NK-92 treated with Interleukin-12 subunit alpha and Interleukin-12 subunit beta, amount 100 ng/mL, for 24 hours (cell line): ENCODE data around the gene DGCR8.

Experiments
- DNase-seq: peaks from one replicate; lab custom pipeline; 2025; lab: John Stamatoyannopoulos, UW

DGCR8 gene

DNA sequence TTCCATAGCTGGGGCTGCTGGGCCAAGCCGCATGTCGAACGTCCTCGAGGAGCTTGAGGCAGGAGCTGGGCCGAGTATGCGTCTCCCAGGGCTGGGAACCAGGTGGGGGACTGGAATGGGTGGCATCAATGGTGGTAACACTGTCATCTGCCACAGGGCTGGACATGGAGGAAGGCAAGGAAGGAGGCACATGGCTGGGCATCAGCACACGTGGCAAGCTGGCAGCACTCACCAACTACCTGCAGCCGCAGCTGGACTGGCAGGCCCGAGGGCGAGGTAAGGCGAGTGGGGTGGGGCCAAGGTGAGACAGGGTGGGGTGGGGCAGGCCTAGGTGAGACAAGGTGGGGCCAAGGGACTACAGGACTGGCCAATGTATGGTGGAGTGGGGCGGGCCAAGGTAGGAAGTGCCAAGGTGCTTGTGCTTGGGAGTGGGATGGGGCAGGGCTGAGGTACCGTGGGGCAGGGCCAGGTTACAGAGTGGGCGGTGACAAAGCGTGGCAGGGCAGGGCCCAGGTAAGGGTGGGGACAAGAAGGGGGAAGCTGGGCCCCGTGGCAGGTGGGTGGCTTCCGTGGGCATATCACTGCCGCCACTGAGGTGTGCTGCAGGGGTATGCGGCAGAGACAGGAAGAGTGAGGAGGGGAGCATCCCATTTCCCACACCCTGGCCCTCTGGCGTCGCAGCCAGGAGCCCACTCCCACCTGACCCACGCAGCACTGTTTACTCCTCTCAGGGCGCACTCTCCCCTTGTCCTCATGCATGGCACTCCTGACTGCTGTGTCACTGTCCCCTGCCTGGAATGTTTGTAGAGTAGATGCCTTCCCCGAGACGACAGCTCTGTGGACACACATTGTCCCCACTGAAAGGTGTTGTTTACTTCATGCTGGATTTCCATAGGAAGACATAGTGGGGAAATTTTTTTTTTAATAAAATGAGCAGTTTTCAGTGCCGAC is 27.5 kb upstream of the DGCR8 start:
- DNase-seq = no peak

DNA sequence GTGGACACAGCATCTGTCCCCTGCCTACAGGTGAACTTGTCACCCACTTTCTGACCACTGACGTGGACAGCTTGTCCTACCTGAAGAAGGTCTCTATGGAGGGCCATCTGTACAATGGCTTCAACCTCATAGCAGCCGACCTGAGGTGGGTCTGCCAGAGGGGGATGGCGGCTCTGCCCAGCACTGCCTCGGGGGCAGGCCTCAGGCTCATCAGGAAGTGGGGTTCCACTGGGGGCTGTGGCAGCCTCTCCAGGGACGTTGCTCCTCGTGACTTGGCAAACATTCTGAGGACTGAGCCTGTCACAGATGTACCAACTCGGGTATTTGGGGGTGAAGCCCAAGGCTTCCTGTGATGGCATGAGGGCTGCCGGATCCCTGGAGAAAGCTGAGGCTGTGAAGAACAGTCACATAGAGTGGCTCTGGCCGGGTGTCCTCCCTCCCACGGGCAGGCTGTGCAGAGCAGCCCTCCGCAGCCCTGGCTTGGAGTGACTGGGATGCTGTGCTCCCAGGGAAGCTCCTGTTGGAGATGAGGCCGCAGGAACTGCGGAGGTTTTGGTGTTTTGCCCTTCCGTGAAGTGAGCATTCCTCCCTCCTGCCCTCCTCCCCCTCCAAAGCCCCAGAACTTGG is 26.5 kb upstream of the DGCR8 start:
- no peak for DNase-seq

DNA sequence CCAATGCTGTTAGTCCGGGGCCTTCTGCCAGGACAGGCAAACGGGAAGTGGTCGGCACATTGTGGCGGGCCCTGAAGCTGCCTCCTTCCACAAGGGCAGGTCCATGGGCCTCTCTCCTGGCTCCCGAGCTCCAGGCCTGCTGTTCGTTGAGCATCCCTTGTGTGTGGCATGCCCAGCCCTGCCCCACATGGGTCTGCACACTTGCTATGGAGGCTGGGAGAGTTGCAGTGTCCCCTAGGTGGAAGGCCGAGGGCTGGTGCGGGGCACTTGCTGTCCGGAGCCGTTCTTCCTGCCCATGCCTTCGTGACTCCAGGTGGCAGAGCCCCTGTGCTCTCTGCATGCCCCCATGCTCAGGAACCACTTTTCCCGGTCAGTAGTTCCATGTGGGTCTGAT is 26.0 kb upstream of the DGCR8 start:
- no peak for DNase-seq

DNA sequence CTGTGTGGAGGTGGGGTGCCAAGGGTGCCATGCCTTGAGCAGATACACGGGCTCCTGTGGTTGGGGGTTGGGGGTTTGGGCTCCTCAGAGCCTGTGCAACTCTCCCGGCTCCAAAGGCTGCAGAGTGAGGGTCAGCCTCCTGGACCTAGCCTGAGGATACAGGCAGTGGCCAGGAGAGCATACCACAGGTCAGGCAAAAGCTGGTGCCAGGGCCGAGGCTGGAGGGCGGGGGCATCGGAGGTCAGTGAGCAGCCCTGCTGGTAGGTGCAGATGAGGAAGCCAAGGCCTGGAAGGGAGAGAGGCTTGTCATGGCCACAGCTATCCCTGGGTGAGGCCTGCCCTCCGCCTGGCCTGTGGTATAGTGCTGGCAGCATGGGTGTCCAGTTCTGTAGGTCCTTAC is 25.6 kb upstream of the DGCR8 start:
- DNase-seq = no peak

DNA sequence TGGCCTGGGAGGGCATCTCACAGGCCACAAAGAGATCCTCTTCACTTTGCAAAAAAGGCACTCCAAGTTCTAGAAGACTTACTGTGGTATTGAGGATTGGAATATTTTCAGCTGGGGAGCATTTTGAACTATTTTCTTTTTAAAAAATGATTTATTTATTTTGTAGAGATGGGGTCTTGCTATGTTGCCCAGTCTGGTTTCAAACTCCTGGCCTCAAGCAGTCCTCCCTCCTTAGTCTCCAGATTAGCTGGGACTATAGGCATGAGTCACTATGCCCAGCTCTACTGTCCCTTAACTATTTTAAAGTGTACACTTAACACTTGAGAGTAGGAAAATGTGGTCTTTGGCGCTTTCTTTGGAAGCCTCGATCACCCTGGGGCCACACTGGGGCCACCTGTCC is 24.9 kb upstream of the DGCR8 start:
- DNase-seq = no peak

DNA sequence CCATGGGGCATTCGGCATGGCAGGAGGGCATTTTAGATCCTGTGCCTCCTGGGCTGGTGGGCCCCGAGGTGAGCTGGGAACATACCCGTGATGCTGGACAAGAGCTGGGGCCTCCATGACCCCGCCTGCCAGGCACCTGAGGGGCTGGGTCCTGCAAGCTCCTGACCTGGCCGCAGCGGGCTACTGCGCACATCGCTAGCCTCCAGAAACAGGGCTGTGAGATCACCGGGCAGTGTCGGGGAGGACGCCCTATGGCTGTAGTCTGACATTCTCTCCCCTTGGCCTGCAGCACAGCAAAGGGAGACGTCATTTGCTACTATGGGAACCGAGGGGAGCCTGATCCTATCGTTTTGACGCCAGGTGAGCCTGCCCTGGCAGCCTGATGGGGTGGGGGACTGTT is 24.4 kb upstream of the DGCR8 start:
- DNase-seq = no peak

DNA sequence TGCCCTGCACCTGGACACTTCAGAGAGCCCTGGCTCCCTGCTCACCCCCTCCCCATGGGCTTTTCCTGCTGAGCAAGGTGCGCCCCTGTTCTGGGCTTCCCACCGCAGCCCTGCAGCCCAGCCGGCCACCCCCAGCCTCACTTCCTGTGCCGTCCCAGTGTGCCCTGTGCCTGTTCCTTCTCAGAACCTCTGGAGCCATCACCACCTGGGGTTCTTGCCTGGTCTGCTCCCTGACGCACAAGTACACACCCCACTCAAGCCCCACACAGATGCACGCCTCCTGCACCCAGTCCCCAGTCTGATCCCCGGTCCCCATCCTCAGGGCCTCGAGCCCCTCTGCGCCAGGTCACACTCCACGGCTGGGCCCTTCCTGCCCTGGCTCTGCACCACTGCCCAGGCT is 23.9 kb upstream of the DGCR8 start:
- no peak for DNase-seq

DNA sequence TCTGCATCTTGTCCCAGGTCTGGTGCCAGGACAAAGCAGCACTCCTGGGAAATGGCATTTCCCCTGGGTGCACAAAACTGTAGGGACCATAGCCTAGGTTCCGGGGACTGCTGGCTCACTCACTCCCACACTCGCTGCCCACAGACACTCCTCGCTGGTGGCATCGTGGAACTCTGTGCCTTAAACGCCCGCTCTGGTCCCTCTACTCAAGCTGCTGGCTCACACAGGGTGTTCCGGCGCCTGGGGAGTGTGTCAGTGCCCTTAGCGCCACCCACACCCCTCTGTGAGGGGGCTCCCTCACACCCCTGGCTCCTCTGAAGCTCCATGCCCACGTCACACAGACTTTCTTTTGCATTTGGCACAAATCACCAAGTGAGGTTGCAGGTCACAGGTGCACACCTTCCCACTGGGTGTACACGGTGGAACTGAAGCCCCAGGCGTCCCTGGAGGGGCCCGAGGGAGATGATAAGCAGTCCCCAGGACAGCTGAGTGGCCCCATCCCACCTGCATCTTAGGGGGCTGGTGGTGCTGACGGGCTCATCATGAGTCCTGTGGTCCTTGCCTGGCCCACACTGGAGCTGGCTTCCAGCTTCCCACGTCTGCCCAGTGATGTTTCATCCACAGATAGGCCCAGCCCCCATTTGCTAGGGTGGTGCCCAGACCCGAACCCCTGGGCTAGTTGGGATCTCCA is 23.2 kb upstream of the DGCR8 start:
- DNase-seq = no peak

DNA sequence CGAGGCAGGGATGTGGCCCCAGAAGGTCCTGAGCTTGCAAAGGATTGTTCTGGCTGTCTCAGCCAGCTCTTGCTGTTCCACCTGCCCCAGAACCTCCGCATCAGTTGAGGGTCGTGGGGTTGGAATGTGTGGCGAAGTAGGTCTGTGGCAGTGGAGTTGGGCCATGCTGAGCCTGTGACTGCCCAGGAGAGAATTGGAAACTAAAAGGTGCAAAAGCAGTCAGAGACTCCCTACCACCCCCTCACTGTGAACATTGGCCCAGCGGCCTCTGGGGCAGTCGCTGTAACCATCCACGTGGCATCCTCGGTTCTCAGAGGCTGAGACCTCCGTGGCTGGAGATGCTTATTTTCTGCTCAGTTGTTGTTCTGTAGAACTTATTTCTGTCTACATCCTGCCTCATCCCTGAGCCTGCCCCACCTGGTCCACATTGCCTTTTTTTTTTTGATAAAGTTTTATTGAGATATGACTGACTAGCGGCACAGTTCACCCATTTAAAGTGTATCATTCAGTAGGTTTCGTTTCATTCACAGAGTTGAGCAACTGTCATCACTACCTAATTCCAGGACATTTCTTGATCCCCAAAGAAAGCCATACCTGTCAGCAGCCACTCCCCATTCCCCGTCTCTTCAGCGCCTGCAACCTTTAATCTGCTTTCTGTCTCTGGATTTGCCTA is 22.3 kb upstream of the DGCR8 start:
- DNase-seq = no peak

DNA sequence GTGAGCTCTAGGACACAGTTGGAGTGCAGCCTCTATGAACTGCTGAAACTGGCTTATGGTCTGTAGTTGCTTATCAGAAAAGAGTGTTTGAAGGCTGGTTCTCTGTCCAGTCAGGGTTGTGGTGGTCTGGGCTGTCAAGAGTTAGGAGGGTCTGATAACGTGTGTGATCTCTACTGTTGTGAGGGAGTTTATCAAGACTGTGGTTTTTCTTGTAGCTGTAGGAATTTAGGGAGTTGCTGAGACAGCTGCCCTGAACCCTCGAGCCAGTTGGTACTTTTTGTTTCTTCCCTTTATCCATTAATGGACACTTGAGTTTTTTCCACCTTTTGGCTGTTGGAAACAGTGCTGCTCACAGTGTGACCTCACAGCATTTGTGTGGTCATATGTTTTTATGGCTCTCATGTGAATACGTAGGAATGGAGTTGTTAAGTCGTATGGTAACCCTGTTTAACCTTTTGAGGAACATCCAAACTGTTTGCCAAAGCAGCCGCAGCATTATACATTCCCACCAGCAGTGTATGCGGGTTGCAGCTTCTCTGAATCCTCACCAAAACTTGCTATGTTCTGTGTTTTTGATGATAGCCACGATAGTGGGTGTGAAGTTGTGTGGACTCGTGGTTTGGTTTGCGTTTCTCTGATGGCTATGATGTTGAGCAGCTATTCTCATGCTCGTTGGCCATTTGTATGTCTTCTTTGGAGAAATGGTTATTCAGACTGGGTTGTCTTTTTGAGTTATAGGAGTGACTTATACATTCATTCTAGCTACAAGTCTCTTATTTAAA is 20.9 kb upstream of the DGCR8 start:
- no peak for DNase-seq

DNA sequence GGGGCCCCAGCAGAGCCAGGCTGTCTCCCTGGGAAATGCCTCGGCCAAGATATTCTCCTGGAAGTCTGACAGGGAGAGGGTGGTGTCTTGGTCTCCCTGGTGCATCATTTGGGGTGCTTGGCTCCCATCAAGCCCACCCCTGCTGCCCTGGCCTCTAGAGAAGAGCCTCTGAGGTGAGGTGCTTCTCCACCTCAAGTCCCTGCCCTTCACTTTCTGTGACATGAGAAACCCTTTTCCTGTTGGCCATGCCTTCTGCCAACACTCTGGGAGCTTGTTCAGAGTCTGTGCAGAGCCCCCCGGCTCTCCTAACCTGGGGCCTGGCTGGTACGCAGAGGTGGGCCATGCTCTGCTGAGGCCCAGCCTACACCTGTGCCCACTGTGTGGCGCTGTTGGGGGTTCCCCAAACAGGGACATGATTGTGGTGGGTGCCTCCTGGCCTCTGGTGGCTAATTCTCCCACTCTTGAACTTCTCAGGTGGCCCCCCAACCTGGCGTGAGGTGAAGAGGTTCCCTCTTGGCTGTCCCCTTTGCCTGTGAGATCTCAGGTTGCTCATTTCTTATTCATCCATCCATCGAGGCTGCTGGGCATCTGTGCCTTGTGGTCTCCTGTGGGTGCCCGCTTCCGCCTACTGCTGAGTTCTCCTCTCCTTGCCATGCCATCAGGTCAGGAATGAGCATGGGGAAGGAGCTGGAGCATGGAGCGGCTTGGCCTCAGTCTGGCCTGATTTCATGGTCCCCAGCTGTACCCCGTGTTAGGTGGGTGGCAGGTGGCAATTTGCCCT is 19.2 kb upstream of the DGCR8 start:
- DNase-seq = no peak

DNA sequence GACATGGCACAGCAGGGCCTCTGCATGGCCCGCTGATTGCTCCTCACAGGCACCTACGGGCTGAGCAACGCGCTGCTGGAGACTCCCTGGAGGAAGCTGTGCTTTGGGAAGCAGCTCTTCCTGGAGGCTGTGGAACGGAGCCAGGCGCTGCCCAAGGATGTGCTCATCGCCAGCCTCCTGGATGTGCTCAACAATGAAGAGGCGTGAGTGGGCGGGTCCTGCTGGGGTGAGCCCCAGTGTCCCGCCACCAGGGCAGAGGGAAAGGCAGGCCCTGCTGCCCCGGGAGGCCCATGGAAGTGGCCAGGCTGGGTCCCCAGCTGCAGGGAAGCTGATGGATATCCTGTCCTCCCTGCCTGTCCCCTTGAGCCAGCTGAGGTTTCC is 18.6 kb upstream of the DGCR8 start:
- no peak for DNase-seq

DNA sequence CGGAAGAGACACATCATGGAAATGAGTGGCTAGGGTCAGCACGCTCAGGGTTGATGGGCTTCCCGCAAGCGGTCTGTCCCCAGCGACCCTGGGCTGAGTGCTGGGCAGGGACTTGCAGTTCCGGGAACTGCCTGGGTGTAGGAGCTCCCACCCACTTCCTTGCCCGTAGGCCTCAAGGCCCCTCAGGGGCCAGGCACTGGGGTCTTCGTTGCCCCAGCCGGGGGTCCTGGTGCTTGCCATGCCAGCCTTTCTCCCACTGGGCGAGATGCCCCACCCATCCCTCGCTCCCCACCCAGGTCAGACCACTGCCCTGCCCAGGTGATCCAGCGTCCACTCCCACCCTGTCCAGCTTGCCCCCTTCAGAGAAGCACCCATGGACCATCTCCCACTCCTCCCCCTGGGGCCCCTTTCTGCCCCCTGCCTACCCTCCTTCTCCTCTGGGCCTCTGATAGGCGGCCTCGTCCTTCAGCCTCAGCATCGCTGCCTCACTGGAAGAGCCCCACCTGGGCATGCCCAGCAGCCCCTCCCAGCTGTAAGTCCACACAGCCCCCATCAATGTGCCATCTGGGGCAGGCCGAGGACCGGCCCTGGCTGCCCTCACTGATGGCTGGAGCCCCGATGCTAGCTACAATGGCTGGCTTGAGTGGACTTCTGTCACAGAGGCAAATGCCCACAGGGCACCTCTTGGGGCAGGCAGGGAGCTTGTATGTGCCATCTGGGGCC is 17.8 kb upstream of the DGCR8 start:
- no peak for DNase-seq

DNA sequence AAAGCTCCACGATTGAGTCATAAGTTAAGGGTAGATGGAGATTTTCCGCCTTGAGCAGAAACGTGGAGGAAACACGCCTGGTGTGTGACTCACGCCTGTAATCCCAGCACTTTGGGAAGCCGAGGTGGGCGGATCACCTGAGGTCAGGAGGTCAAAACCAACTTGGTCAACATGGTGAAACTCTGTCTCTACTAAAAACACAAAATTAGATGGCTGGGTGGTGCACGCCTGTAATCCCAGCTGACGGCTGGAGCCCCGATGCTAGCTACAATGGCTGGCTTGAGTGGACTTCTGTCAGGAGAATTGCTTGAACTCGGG is 17.3 kb upstream of the DGCR8 start:
- DNase-seq = no peak

DNA sequence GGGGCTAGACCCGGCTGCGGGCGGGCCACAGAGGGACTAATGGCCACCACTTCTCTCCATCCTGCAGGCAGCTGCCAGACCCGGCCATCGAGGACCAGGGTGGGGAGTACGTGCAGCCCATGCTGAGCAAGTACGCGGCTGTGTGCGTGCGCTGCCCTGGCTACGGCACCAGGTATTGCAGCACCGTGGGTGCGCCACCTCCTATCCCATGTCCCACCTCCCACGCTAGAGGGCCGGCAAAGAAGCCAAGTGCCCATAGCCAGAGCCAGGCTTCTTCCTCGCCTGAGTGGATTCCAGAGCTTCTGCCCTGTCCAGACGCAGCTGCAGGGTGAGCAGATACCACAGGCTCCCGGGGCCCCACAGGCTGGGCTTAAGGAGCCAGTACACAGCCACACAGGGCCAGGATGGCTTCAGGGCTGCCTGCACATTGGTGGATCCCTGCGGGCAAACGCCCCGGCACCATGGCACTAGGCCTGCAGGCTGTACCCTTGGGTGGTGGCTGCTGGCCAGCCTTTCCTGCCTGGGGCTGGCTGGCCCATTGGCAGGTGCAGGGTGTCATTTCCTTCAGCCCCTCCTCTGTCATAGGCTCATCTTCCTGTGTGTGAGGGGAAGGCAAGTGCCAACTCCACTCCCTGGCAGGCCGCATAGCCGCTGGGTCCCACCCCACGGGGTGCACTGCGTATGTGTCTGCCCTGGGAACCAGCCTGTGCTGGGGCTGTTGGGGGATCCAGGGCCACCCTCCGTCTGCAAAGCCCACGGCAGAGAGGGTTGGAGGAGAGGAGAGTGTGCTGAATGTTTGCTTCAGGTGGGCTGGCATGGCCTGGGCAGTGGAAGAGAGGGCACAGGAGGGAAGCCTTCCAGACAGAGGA is 16.5 kb upstream of the DGCR8 start:
- DNase-seq = no peak

DNA sequence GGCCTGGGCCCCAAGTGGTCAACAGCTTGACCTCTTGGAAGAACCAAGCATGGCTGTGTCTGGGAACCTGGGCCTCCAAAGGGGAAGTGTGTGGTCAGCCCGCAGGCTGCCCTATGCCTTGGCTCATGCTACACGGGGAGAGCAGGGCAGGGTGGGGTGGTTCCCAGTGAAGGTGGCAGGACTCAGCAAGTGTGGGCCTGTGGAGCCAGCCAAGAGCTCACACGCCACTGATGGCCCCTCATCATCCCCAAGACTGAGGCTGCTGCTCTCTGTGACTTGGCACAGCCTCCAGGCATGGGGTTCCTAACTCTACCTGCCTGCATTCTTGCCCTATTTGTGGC is 15.9 kb upstream of the DGCR8 start:
- no peak for DNase-seq

DNA sequence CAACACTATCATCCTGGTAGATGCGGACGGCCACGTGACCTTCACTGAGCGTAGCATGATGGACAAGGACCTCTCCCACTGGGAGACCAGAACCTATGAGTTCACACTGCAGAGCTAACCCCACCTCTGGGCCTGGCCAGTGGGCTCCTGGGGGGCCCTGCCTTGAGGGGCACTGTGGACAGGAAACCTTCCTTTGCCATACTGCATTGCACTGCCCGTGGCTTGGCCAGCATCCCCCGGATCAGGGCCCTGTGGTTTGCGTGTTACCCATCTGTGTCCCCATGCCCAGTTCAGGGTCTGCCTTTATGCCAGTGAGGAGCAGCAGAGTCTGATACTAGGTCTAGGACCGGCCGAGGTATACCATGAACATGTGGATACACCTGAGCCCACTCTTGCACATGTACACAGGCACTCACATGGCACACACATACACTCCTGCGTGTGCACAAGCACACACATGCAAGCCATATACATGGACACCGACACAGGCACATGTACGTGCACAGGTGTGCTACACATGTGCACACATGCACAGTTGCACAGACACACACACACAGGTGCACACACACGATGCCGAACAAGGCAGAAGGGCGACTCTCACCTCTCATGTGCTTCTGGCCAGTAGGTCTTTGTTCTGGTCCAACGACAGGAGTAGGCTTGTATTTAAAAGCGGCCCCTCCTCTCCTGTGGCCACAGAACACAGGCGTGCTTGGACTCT is 15.3 kb upstream of the DGCR8 start:
- DNase-seq = no peak

DNA sequence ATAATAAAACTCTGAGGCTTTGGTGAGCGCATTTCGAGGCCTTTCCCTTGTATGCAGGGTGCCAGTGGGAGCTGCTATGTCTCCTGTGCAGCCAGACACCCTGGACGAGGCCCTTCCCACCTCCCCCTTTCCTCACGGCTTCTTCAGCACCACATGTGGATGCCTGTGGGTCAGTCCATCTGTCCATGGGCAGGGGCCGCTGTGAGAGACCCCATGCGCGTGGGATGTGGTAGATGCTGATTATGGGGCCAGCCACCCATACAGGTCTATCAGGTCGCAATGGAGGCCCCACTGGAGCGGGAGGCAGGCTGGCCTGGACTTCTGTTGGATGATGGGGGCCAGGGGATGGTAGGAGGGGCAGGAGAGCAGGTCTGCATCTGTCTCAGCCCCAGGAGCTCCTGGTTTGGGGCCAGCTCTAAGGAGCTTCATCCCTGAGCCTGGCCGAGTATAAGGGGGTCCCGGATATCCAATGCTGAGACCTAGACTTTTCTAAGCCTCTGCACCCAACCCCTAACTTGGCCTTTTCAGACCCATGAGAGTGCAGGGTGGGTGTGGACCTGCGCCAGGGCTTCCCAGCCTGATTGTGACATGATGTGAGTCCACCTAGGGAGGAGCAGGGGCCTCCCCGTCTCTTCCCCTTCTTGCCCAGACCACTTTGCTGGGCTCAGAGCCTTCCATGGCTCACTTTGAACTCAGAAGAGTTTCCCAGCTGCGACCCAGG is 14.0 kb upstream of the DGCR8 start:
- DNase-seq = no peak
